ENCODE data around the gene RAB10.
"Not testable (repeated sequence)": the region's sequence is repeated elsewhere in the genome, so short reads cannot be mapped to it uniquely, and the experiment has no call there.

The RAB10 gene

GRCh38 chr2:26100384-26100783 lies 66.5 kb downstream of the RAB10 start:
- DNase-seq = no peak

GRCh38 chr2:26103752-26104151 lies 69.9 kb downstream of the RAB10 start:
- DNase-seq = no peak

- not testable (repeated sequence) for DNase-seq
These were observed 74.8 kb downstream of the RAB10 start for GRCh38 chr2:26108701-26109100.

GRCh38 chr2:26112201-26112600 lies 78.3 kb downstream of the RAB10 start:
- no peak for DNase-seq

- DNase-seq = no peak
These were observed 80.3 kb downstream of the RAB10 start for GRCh38 chr2:26114151-26114550.

GRCh38 chr2:26118682-26119081 lies 84.8 kb downstream of the RAB10 start:
- DNase-seq = no peak

- DNase-seq = no peak
These were observed 85.6 kb downstream of the RAB10 start for GRCh38 chr2:26119521-26119920.

- DNase-seq = no peak
These were observed 88.7 kb downstream of the RAB10 start for GRCh38 chr2:26122630-26123029.

- no peak for DNase-seq
These were observed 89.5 kb downstream of the RAB10 start for GRCh38 chr2:26123426-26123825.

- DNase-seq = no peak
These were observed 92.2 kb downstream of the RAB10 start for GRCh38 chr2:26126074-26126473.

- DNase-seq = no peak
These were observed 94.3 kb downstream of the RAB10 start for GRCh38 chr2:26128176-26128575.

- DNase-seq = no peak
These were observed 96.9 kb downstream of the RAB10 start for GRCh38 chr2:26130763-26131162.

GRCh38 chr2:26136451-26136850 lies 102.6 kb downstream of the RAB10 start:
- no peak for DNase-seq

- DNase-seq = no peak
These were observed 105.6 kb downstream of the RAB10 start for GRCh38 chr2:26139269-26140183.

- DNase-seq = no peak
These were observed 107.4 kb downstream of the RAB10 start for GRCh38 chr2:26141145-26141769.

- DNase-seq = no peak
These were observed 110.1 kb downstream of the RAB10 start for GRCh38 chr2:26144031-26144430.

GRCh38 chr2:26144953-26145680 lies 111.2 kb downstream of the RAB10 start:
- DNase-seq = peak; percentile 71

GRCh38 chr2:26148501-26148900 lies 114.6 kb downstream of the RAB10 start:
- no peak for DNase-seq

- DNase-seq = no peak
These were observed 116.4 kb downstream of the RAB10 start for GRCh38 chr2:26150243-26150642.

GRCh38 chr2:26157580-26157979 lies 123.7 kb downstream of the RAB10 start:
- no peak for DNase-seq

- no peak for DNase-seq
These were observed 128.0 kb downstream of the RAB10 start for GRCh38 chr2:26161926-26162325.

GRCh38 chr2:26162963-26163362 lies 129.1 kb downstream of the RAB10 start:
- DNase-seq = no peak

GRCh38 chr2:26164231-26164630 lies 130.3 kb downstream of the RAB10 start:
- no peak for DNase-seq
